ENCODE results near the gene LGSN.
"Not testable (repeated sequence)": the region's sequence is repeated elsewhere in the genome, so short reads cannot be mapped to it uniquely, and the experiment has no call there.

LGSN gene

DNA sequence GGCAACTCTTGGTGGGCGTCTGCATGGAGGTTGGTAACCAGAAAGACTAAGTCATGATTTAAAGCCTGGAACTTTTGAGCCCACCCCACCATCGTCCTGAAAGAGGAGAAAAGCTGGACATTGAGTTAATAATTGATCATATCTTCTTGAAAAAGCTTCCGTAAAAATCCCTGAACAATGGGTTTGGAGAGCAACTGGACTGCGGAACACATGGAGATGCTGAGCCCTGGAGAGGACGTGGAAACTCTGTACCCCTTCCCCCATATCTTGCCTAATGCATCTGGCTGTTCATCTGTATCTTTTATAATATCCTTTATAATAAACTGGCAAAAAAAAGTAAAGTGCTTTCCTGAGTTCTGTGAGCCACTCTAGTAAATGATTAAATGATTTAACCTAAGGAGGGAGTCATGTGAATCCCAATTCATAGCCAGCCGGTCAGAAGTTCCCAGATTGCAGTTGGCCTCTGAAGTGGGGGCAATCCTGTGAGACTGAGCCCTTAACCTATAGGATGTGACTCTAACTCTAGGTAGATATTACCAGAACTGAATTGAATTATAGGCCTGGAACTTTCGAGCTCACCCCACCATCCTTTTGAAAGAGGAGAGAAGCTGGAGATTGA, 26.5 kb upstream of the LGSN start:
- H3K4me3 ChIP-seq (ENCODE audit: low read depth in 1 of 2, low read length in 2 of 2), result no peak overlapping the region
- H3K27ac ChIP-seq (ENCODE audit: low read length), result no peak overlapping the region
- H3K4me1 ChIP-seq (ENCODE audit: control insufficient read depth in 1 of 2, insufficient read depth in 2 of 2, low read length in 2 of 2), result no peaks in the 10 kb centered on the region
- H3K9me3 ChIP-seq (ENCODE audit: control insufficient read depth in 1 of 2, low read length in 2 of 2), result no peaks in the 10 kb centered on the region
- H3K27me3 ChIP-seq (ENCODE audit: low read depth, low read length), result no peaks in the 10 kb centered on the region
- H3K36me3 ChIP-seq (ENCODE audit: control insufficient read depth in 1 of 2, insufficient read depth in 2 of 2, low read length in 2 of 2), result no peaks in the 10 kb centered on the region

GRCh38 chr6:63340351-63340750, 20.6 kb upstream of the LGSN start:
- Histone ChIP-seq H3K4me3 (ENCODE audit: low read depth in 1 of 2, low read length in 2 of 2) (no peak overlapping the region), H3K4me1 (ENCODE audit: control insufficient read depth in 1 of 2, insufficient read depth in 2 of 2, low read length in 2 of 2) (no peaks in the 10 kb centered on the region), H3K27me3 (ENCODE audit: low read depth, low read length) (no peaks in the 10 kb centered on the region), H3K9me3 (ENCODE audit: control insufficient read depth in 1 of 2, low read length in 2 of 2) (peaks cover 3 to 6% of the 10 kb centered on the region in 2 donors), H3K27ac (ENCODE audit: low read length) (no peak overlapping the region), H3K36me3 (ENCODE audit: control insufficient read depth in 1 of 2, insufficient read depth in 2 of 2, low read length in 2 of 2) (no peaks in the 10 kb centered on the region)

DNA sequence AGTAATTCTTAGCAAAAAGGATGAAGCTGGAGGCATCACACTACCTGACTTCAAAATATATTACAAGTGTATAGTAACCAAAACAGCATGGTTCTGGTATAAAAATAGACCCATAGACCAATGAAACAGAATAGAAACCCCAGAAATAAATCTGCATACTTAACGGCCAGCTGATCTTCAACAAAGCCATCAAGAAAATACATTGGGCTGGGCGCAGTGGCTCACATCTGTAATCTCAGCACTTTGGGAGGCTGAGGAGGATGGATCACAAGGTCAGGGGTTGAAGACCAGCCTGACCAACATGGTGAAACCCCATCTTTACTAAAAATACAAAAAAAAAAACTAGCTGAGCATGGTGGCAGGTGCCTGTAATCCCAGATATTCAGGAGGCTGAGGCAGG, 14.9 kb upstream of the LGSN start:
- not testable (repeated sequence) for H3K9me3 ChIP-seq (ENCODE audit: control insufficient read depth in 1 of 2, low read length in 2 of 2); H3K27ac ChIP-seq (ENCODE audit: low read length); H3K4me3 ChIP-seq (ENCODE audit: low read depth in 1 of 2, low read length in 2 of 2); H3K27me3 ChIP-seq (ENCODE audit: low read depth, low read length); H3K36me3 ChIP-seq (ENCODE audit: control insufficient read depth in 1 of 2, insufficient read depth in 2 of 2, low read length in 2 of 2); H3K4me1 ChIP-seq (ENCODE audit: control insufficient read depth in 1 of 2, insufficient read depth in 2 of 2, low read length in 2 of 2)

- H3K36me3 ChIP-seq (ENCODE audit: control insufficient read depth in 1 of 2, insufficient read depth in 2 of 2, low read length in 2 of 2), result no peaks in the 10 kb centered on the region
- H3K4me3 ChIP-seq (ENCODE audit: low read depth in 1 of 2, low read length in 2 of 2), result no peak overlapping the region
- H3K27me3 ChIP-seq (ENCODE audit: low read depth, low read length), result no peaks in the 10 kb centered on the region
- no peak overlapping the region for H3K27ac ChIP-seq (ENCODE audit: low read length)
- H3K9me3 ChIP-seq (ENCODE audit: control insufficient read depth in 1 of 2, low read length in 2 of 2), result no peaks in the 10 kb centered on the region
- H3K4me1 ChIP-seq (ENCODE audit: control insufficient read depth in 1 of 2, insufficient read depth in 2 of 2, low read length in 2 of 2), result no peaks in the 10 kb centered on the region
Measured at GRCh38 chr6:63333440-63333839, 13.7 kb upstream of the LGSN start.

DNA sequence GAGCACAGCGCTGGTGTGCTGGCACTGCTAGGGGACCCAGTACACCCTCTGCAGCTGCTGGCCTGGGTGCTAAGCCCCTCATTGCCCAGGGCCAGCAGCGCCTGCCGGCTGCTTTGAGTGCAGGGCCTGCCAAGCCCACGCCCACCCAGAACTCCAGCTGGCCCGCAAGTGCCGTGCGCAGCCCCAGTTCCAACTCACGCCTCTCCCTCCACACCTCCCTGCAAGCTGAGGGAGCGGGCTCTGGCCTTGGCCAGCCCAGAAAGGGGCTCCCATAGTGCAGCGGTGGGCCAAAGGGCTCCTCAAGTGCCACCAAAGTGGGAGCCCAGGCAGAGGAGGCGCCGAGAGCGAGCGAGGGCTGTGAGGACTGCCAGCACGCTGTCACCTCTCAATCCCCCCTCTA, 6.8 kb upstream of the LGSN start:
- not testable (repeated sequence) for H3K36me3 ChIP-seq (ENCODE audit: control insufficient read depth in 1 of 2, insufficient read depth in 2 of 2, low read length in 2 of 2); H3K9me3 ChIP-seq (ENCODE audit: control insufficient read depth in 1 of 2, low read length in 2 of 2); H3K27me3 ChIP-seq (ENCODE audit: low read depth, low read length); H3K4me1 ChIP-seq (ENCODE audit: control insufficient read depth in 1 of 2, insufficient read depth in 2 of 2, low read length in 2 of 2); H3K4me3 ChIP-seq (ENCODE audit: low read depth in 1 of 2, low read length in 2 of 2); H3K27ac ChIP-seq (ENCODE audit: low read length)

GRCh38 chr6:63322981-63323380, 3.2 kb upstream of the LGSN start:
- Histone ChIP-seq H3K4me3 (ENCODE audit: low read depth in 1 of 2, low read length in 2 of 2) (no peak overlapping the region), H3K27ac (ENCODE audit: low read length) (no peak overlapping the region)

DNA sequence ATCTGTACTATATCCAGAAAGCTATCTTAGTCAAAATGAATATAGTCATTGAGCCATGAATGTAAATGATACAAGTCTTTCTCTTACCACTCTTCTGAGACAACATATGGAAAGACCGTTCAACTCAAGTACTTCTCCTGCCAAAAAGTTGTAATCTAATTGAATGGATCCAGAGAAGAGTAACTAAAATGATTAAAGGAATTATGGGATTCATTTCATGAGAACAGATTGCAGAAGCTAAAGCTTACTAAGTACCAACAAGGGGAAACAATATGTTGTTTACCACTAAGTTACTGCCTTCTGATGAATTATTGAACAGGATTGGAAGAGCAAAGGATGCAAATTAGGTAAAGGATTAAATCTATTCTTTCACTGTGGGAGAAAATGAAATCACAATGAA, 2.0 kb upstream of the LGSN start:
- no peaks in the 10 kb centered on the region for H3K4me1 ChIP-seq (ENCODE audit: control insufficient read depth in 1 of 2, insufficient read depth in 2 of 2, low read length in 2 of 2)
- H3K27me3 ChIP-seq (ENCODE audit: low read depth, low read length), result no peaks in the 10 kb centered on the region

More at GRCh38 chr6:63322981-63323380, 3.2 kb upstream of the LGSN start:
- Histone ChIP-seq H3K27me3 (ENCODE audit: low read depth, low read length) (no peaks in the 10 kb centered on the region), H3K4me1 (ENCODE audit: control insufficient read depth in 1 of 2, insufficient read depth in 2 of 2, low read length in 2 of 2) (no peaks in the 10 kb centered on the region), H3K36me3 (ENCODE audit: control insufficient read depth in 1 of 2, insufficient read depth in 2 of 2, low read length in 2 of 2) (no peaks in the 10 kb centered on the region), H3K9me3 (ENCODE audit: control insufficient read depth in 1 of 2, low read length in 2 of 2) (no peaks in the 10 kb centered on the region)

DNA sequence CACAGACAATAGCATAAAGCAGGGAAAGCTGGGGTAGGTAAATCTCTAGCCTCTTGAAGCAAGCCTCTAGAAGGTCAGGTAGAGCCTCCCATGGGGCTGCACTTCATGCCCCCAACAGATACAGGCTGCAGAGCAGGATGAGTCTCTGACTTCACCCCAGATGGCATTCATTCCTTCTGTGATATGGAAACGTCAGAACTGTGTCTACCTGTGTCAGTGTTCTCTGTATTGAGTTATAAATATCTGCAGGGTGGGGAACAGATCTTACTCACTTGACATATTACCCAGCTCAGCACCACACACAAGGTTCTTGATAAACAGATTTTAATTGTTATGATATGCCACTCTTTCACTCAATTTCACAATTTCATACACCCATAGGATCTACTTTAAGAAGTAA, 2.1 kb downstream of the LGSN start:
- H3K27me3 ChIP-seq (ENCODE audit: low read depth, low read length), result no peaks in the 10 kb centered on the region

More for the DNA sequence above, 2.0 kb upstream of the LGSN start:
- Histone ChIP-seq H3K36me3 (ENCODE audit: control insufficient read depth in 1 of 2, insufficient read depth in 2 of 2, low read length in 2 of 2) (no peaks in the 10 kb centered on the region), H3K9me3 (ENCODE audit: control insufficient read depth in 1 of 2, low read length in 2 of 2) (no peaks in the 10 kb centered on the region), H3K27ac (ENCODE audit: low read length) (no peak overlapping the region), H3K4me3 (ENCODE audit: low read depth in 1 of 2, low read length in 2 of 2) (no peak overlapping the region)

GRCh38 chr6:63316113-63316512, 3.7 kb downstream of the LGSN start:
- H3K4me1 ChIP-seq (ENCODE audit: control insufficient read depth in 1 of 2, insufficient read depth in 2 of 2, low read length in 2 of 2), result no peaks in the 10 kb centered on the region
- H3K9me3 ChIP-seq (ENCODE audit: control insufficient read depth in 1 of 2, low read length in 2 of 2), result no peaks in the 10 kb centered on the region
- no peak overlapping the region for H3K27ac ChIP-seq (ENCODE audit: low read length)
- H3K36me3 ChIP-seq (ENCODE audit: control insufficient read depth in 1 of 2, insufficient read depth in 2 of 2, low read length in 2 of 2), result no peaks in the 10 kb centered on the region
- no peak overlapping the region for H3K4me3 ChIP-seq (ENCODE audit: low read depth in 1 of 2, low read length in 2 of 2)
- no peaks in the 10 kb centered on the region for H3K27me3 ChIP-seq (ENCODE audit: low read depth, low read length)

More for the DNA sequence above, 2.1 kb downstream of the LGSN start:
- no peak overlapping the region for H3K4me3 ChIP-seq (ENCODE audit: low read depth in 1 of 2, low read length in 2 of 2)
- no peaks in the 10 kb centered on the region for H3K9me3 ChIP-seq (ENCODE audit: control insufficient read depth in 1 of 2, low read length in 2 of 2)
- no peaks in the 10 kb centered on the region for H3K4me1 ChIP-seq (ENCODE audit: control insufficient read depth in 1 of 2, insufficient read depth in 2 of 2, low read length in 2 of 2)
- H3K27ac ChIP-seq (ENCODE audit: low read length), result no peak overlapping the region
- no peaks in the 10 kb centered on the region for H3K36me3 ChIP-seq (ENCODE audit: control insufficient read depth in 1 of 2, insufficient read depth in 2 of 2, low read length in 2 of 2)

- Histone ChIP-seq H3K27ac (ENCODE audit: low read length) (no peak overlapping the region), H3K27me3 (ENCODE audit: low read depth, low read length) (no peaks in the 10 kb centered on the region), H3K4me3 (ENCODE audit: low read depth in 1 of 2, low read length in 2 of 2) (no peak overlapping the region), H3K36me3 (ENCODE audit: control insufficient read depth in 1 of 2, insufficient read depth in 2 of 2, low read length in 2 of 2) (no peaks in the 10 kb centered on the region), H3K9me3 (ENCODE audit: control insufficient read depth in 1 of 2, low read length in 2 of 2) (no peaks in the 10 kb centered on the region), H3K4me1 (ENCODE audit: control insufficient read depth in 1 of 2, insufficient read depth in 2 of 2, low read length in 2 of 2) (no peaks in the 10 kb centered on the region)
Measured at GRCh38 chr6:63313111-63313510, 6.7 kb downstream of the LGSN start.

- Histone ChIP-seq H3K36me3 (ENCODE audit: control insufficient read depth in 1 of 2, insufficient read depth in 2 of 2, low read length in 2 of 2) (no peaks in the 10 kb centered on the region), H3K27me3 (ENCODE audit: low read depth, low read length) (no peaks in the 10 kb centered on the region), H3K9me3 (ENCODE audit: control insufficient read depth in 1 of 2, low read length in 2 of 2) (no peaks in the 10 kb centered on the region), H3K4me3 (ENCODE audit: low read depth in 1 of 2, low read length in 2 of 2) (no peak overlapping the region), H3K27ac (ENCODE audit: low read length) (no peak overlapping the region), H3K4me1 (ENCODE audit: control insufficient read depth in 1 of 2, insufficient read depth in 2 of 2, low read length in 2 of 2) (no peaks in the 10 kb centered on the region)
Measured at GRCh38 chr6:63307581-63308246, 12.1 kb downstream of the LGSN start.

GRCh38 chr6:63306420-63306819, 13.4 kb downstream of the LGSN start:
- no peaks in the 10 kb centered on the region for H3K4me1 ChIP-seq (ENCODE audit: control insufficient read depth in 1 of 2, insufficient read depth in 2 of 2, low read length in 2 of 2)
- H3K27me3 ChIP-seq (ENCODE audit: low read depth, low read length), result no peaks in the 10 kb centered on the region
- H3K36me3 ChIP-seq (ENCODE audit: control insufficient read depth in 1 of 2, insufficient read depth in 2 of 2, low read length in 2 of 2), result no peaks in the 10 kb centered on the region
- no peak overlapping the region for H3K4me3 ChIP-seq (ENCODE audit: low read depth in 1 of 2, low read length in 2 of 2)
- H3K9me3 ChIP-seq (ENCODE audit: control insufficient read depth in 1 of 2, low read length in 2 of 2), result no peaks in the 10 kb centered on the region
- H3K27ac ChIP-seq (ENCODE audit: low read length), result no peak overlapping the region

All from muscle layer of duodenum (tissue), 2 donors.